Activated CD8-positive, alpha-beta T cell treated with anti-CD3 and anti-CD28 coated beads for 36 hours (primary cell): ENCODE data around the gene OTOP3. TPM values are rescaled to one million over a fixed set of nuclear protein-coding genes. Genes with fewer than 3 reads are reported as not detected.

Experiments used
- ATAC-seq: fragments of 200-7000 bp; cut with Tn5 transposase; one replicate; pipeline ENCODE4 v1.10.0; 2021; ENCODE audit warnings: mild to moderate bottlenecking, moderate library complexity
- CTCF ChIA-PET: fragments of 350-600 bp; sonication (Branson Sonifier 250); formaldehyde crosslinking; loops from one replicate; lab custom pipeline; 2021; ENCODE audit warnings: antibody characterized with exemption; lab: Charles Lee
- POLR2A ChIA-PET: fragments of 350-600 bp; sonication (Branson Sonifier 250); formaldehyde crosslinking; loops from one replicate; lab custom pipeline; 2021; ENCODE audit warnings: antibody characterized with exemption; lab: Charles Lee
- DNase-seq: peaks from one replicate; pipeline ENCODE4 v3.0.0-alpha.2; 2020
- H3K27ac Mint-ChIP-seq: one replicate; pipeline ENCODE4 v1.8.0; 2021; ENCODE audit warnings: mild to moderate bottlenecking, mixed read lengths
- H3K27me3 Mint-ChIP-seq: one replicate; pipeline ENCODE4 v1.8.0; 2021; ENCODE audit warnings: mixed read lengths
- H3K36me3 Mint-ChIP-seq: one replicate; pipeline ENCODE4 v1.8.0; 2021; ENCODE audit warnings: low read depth, mixed read lengths
- H3K4me1 Mint-ChIP-seq: one replicate; pipeline ENCODE4 v1.8.0; 2021; ENCODE audit warnings: low read depth, mixed read lengths
- H3K4me3 Mint-ChIP-seq: one replicate; pipeline ENCODE4 v1.8.0; 2021; ENCODE audit warnings: mild to moderate bottlenecking, moderate library complexity, mixed read lengths
- H3K9me3 Mint-ChIP-seq: one replicate; pipeline ENCODE4 v1.8.0; 2021; ENCODE audit warnings: mixed read lengths
- CTCF ChIP-seq: fragments of 200-600 bp; IDR thresholded peaks from one replicate; pipeline ENCODE4 v1.8.0; 2022; ENCODE audit warnings: antibody characterized with exemption, mild to moderate bottlenecking
- intact Hi-C: fragments of 100-400 bp; cut with micrococcal nuclease; formaldehyde crosslinking; loops from one replicate; pipeline ENCODE4 v1.10.0; 2022
- total RNA-seq, 2 experiments: library from RNA; stranded (reverse); gene quantifications; one replicate each; pipeline ENCODE4 v1.2.3, GENCODE V29; 2021

Gene OTOP3
- not detected for total RNA-seq

- H3K4me1 Mint-ChIP-seq, result no peaks in the 10 kb centered on the region
- intact Hi-C loops, result no loop called here
- no peak for TF ChIP-seq CTCF
- ChIA-PET CTCF (interaction anchor here (1.4 kb wide), 1 partner anchor 22 kb away, joined by 6 read pairs; no protein-coding TSS in a partner anchor), POLR2A (no interaction called here)
- no peaks in the 10 kb centered on the region for H3K36me3 Mint-ChIP-seq
- H3K27me3 Mint-ChIP-seq, result peaks cover 57% of the 10 kb centered on the region
- no peak within 1 kb of the TSS for H3K27ac Mint-ChIP-seq
- no peak within 1 kb of the TSS for H3K4me3 Mint-ChIP-seq
- ATAC-seq (no peak), DNase-seq (no peak)
- no peaks in the 10 kb centered on the region for H3K9me3 Mint-ChIP-seq
Observed at GRCh38 chr17:74935585-74936469, at the start of gene OTOP3. OTOP3 (plus strand) TSS chr17:74935898; CDS start chr17:74935922, 24 bp downstream.

- H3K9me3 Mint-ChIP-seq, result no peaks in the 10 kb centered on the region
- ATAC-seq (no peak), DNase-seq (no peak)
- intact Hi-C loops, result no loop called here
- peaks cover 18% of the 10 kb centered on the region for H3K27me3 Mint-ChIP-seq
- POLR2A ChIA-PET, result no interaction called here
- no peak overlapping the region for H3K27ac Mint-ChIP-seq
- no peaks in the 10 kb centered on the region for H3K4me1 Mint-ChIP-seq
- no peak for TF ChIP-seq CTCF
- CTCF ChIA-PET, result interaction anchor here (0.9 to 1.8 kb wide), 2 partner anchors 23 to 73 kb away, joined by 4 read pairs; no protein-coding TSS in a partner anchor
- no peak overlapping the region for H3K4me3 Mint-ChIP-seq
- no peaks in the 10 kb centered on the region for H3K36me3 Mint-ChIP-seq
Observed at GRCh38 chr17:74888469-74888868, 47.2 kb upstream of the OTOP3 start.

GRCh38 chr17:74890554-74890953 is 45.1 kb upstream of the OTOP3 start:
- Mint-ChIP-seq H3K4me1 (peaks cover 2% of the 10 kb centered on the region), H3K9me3 (no peaks in the 10 kb centered on the region), H3K4me3 (no peak overlapping the region), H3K27me3 (peaks cover 27% of the 10 kb centered on the region), H3K27ac (no peak overlapping the region), H3K36me3 (no peaks in the 10 kb centered on the region)
- ATAC-seq (no peak), DNase-seq (no peak)
- intact Hi-C loops, result no loop called here
- ChIA-PET POLR2A (no interaction called here), CTCF (interaction anchor here (1.3 to 1.7 kb wide), 2 partner anchors 67 to 70 kb away, joined by 3 to 5 read pairs; no protein-coding TSS in a partner anchor)
- no peak for TF ChIP-seq CTCF

GRCh38 chr17:74892013-74892841 is 43.5 kb upstream of the OTOP3 start:
- CTCF ChIA-PET, result interaction anchor here (1.1 to 1.7 kb wide), 2 partner anchors 12 to 66 kb away, joined by 3 to 5 read pairs; no protein-coding TSS in a partner anchor
- Mint-ChIP-seq H3K36me3 (no peaks in the 10 kb centered on the region), H3K27ac (no peak overlapping the region), H3K9me3 (no peaks in the 10 kb centered on the region), H3K4me1 (peaks cover 2% of the 10 kb centered on the region), H3K4me3 (no peak overlapping the region), H3K27me3 (peaks cover 35% of the 10 kb centered on the region)
- ATAC-seq (no peak), DNase-seq (no peak)
- POLR2A ChIA-PET, result no interaction called here
- intact Hi-C loops, result no loop called here
- TF ChIP-seq CTCF, result no peak
